Stomach (tissue), 9 donors: ENCODE data around the gene TSPAN11. TPM values are rescaled to one million over a fixed set of nuclear protein-coding genes. Genes with fewer than 3 reads are reported as not detected.

ENCODE experiments used
- DNase-seq, 2 donors: peaks; one replicate each; pipeline versions ENCODE4 v3.0.0 to v3.0.0-alpha.2; 2013 to 2019
- H3K27ac ChIP-seq, 5 donors: fragments of 200-600 bp in 4 of 5; sonication (generic) in 4 of 5; one replicate each; pipeline ENCODE4 v1.5.1; 2013 to 2019; ENCODE audit warnings: mild to moderate bottlenecking in 1 of 5, moderate library complexity in 1 of 5
- H3K27me3 ChIP-seq, 3 donors: fragments of 200-600 bp; sonication (generic); one replicate each; pipeline ENCODE4 v1.5.1; 2017 to 2019; ENCODE audit warnings: mixed run types in 1 of 3
- H3K36me3 ChIP-seq, 4 donors: fragments of 200-600 bp; sonication (generic); 1 replicate in 3 of 4; 2 replicates in 1 of 4; pipeline ENCODE4 v1.5.1; 2016 to 2019
- H3K4me1 ChIP-seq, 4 donors: fragments of 200-600 bp; sonication (generic); one replicate each; pipeline ENCODE4 v1.5.1; 2016 to 2019
- H3K4me3 ChIP-seq, 4 donors: fragments of 200-600 bp; sonication (generic) in 3 of 4; one replicate each; pipeline ENCODE4 v1.5.1; 2016 to 2019; ENCODE audit warnings: mild to moderate bottlenecking in 1 of 4
- H3K9me3 ChIP-seq, 4 donors: fragments of 200-600 bp; sonication (generic); one replicate each; pipeline ENCODE4 v1.5.1; 2016 to 2019
- CTCF ChIP-seq, 7 experiments: fragments of 450-650 bp in 4 of 7; fragments of 200-600 bp in 3 of 7; sonication (generic) in 3 of 7; IDR thresholded peaks; one replicate each; pipeline ENCODE4 v1.5.1; 2016 to 2019; ENCODE audit warnings: antibody characterized with exemption in 7 of 7, control low read depth in 2 of 7, mild to moderate bottlenecking in 1 of 7
- EP300 ChIP-seq: sonication (generic); formaldehyde crosslinking; IDR thresholded peaks from one replicate; pipeline ENCODE4 v1.6.1; 2017; ENCODE audit warnings: antibody characterized with exemption
- POLR2A ChIP-seq, 4 donors: fragments of 450-650 bp; IDR thresholded peaks; one replicate each; pipeline ENCODE4 v1.6.1; 2016; ENCODE audit warnings: antibody characterized with exemption in 4 of 4, control low read depth in 2 of 4, mild to moderate bottlenecking in 1 of 4, moderate library complexity in 1 of 4
- POLR2AphosphoS5 ChIP-seq, 3 donors: sonication (generic); formaldehyde crosslinking; IDR thresholded peaks; one replicate each; pipeline ENCODE4 v1.6.1; 2016; ENCODE audit warnings: antibody characterized with exemption in 3 of 3
- WGBS, 5 donors: extraction: QIAGEN DNeasy Blood & Tissue Kit in 3 of 5; methylation state at CpG; one replicate each; pipeline versions ENCODE4 v1.1.5 to v1.1.7; 2013 to 2018; 5-methylcytosine and 5-hydroxymethylcytosine counted together
- intact Hi-C: fragments of 100-400 bp; cut with DNase I; formaldehyde crosslinking; loops from one replicate; pipeline ENCODE4 v1.15.1; 2023; ENCODE audit warnings: low total_unique reads
- polyA plus RNA-seq, 3 donors: library from polyadenylated mRNA; stranded (reverse); fragments of 200-250 nt; gene quantifications; one replicate each; pipeline ENCODE4 v1.2.3, GENCODE V29; 2013
- total RNA-seq, 5 donors: library from RNA; depleted of rRNA; stranded (reverse); fragments of >200 nt; gene quantifications; one replicate each; pipeline versions ENCODE4 v1.1.0 to v1.2.3, GENCODE V29; 2014 to 2016
- donor health status: healthy with polysubstance abuse.
- donor health status: Bipolar disorder and iron deficiency.
- donor health status: healthy.

TSPAN11 gene
- total and polyA plus RNA-seq, 8 donors: under 0.01 to 5.5 (median 1.3) TPM

DNA sequence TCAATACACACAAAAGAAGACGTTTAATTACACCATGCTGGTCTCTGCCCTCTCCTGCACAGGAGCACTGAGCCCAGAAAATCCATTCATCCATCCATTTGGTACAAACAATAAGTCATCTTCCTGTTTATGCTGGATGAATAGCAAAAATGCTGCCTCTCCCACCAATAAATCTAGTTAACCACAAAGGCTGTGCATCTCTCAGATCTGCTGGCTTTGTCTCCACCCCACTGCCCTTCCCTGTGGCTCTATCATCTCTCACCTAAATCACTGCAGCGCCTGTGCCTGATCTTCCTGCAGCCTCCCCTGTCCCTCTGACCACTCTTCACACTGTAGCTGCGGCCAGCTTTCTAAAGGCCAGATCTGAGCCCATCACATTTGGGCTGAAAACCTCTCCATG is 74.2 kb downstream of the TSPAN11 start:
- H3K27ac ChIP-seq: no peak overlapping the region
- H3K36me3 ChIP-seq: no peaks in the 10 kb centered on the region
- peaks cover 0 to 5% (median 0%) of the 10 kb centered on the region in 3 donors for H3K27me3 ChIP-seq
- no peak overlapping the region for H3K4me3 ChIP-seq
- no peak for DNase-seq
- no peaks in the 10 kb centered on the region for H3K9me3 ChIP-seq
- no peaks in the 10 kb centered on the region for H3K4me1 ChIP-seq
- intact Hi-C loops: no loop called here
- 53 to 65% (median 62%) methylated on average over 3 of the region's 3 CpGs for WGBS, 5 donors
- TF ChIP-seq POLR2AphosphoS5 (IDR thresholded peaks at IDR 0.05): no peak
- no peak for TF ChIP-seq POLR2A (IDR thresholded peaks at IDR 0.05)

DNA sequence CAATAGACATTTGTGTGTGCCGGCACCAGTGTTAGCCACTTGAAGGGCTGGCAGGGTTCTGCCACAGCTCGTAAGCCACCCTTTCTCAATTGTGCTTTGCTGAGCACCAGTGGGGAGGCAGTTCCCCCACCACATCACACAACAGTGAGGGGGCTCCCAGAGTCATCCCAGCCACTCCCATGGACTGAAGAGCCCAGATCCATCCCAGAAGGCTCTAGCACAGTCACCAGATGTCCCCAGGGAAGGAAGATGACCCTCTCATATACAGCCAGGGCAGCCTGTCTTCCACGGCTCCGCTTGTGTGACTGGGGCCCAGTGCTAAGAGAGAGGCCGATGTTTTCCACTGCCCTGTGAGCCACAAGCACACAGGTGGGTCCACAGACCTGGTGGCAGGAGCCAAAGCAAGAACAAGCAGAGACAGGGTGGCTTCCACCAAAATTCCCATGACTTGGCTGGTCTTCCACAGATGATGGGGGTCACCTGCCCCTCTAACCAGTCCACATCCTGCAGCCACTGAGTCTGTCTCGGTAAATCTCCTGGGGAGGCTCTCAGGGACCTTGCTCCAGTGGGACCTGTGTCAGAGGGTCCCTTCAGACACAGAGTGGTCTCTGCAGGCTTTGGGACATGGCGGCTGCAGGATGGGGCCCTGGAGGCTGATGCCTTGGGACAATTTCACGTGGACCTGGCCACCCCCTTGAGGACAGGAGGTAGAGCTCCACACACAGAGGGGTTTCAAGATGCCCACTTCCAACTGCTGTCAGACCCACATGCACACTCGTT is 75.2 kb downstream of the TSPAN11 start:
- H3K9me3 ChIP-seq: no peaks in the 10 kb centered on the region
- peaks cover 0 to 5% (median 0%) of the 10 kb centered on the region in 3 donors for H3K27me3 ChIP-seq
- H3K4me3 ChIP-seq: no peak overlapping the region
- H3K27ac ChIP-seq: no peak overlapping the region
- TF ChIP-seq POLR2A (IDR thresholded peaks at IDR 0.05) (no peak), POLR2AphosphoS5 (IDR thresholded peaks at IDR 0.05) (no peak)
- no peaks in the 10 kb centered on the region for H3K4me1 ChIP-seq
- WGBS, 5 donors: 75 to 93% (median 89%) methylated on average over 4 to 9 of the region's 9 CpGs
- no peak for DNase-seq
- H3K36me3 ChIP-seq: no peaks in the 10 kb centered on the region
- intact Hi-C loops: no loop called here

DNA sequence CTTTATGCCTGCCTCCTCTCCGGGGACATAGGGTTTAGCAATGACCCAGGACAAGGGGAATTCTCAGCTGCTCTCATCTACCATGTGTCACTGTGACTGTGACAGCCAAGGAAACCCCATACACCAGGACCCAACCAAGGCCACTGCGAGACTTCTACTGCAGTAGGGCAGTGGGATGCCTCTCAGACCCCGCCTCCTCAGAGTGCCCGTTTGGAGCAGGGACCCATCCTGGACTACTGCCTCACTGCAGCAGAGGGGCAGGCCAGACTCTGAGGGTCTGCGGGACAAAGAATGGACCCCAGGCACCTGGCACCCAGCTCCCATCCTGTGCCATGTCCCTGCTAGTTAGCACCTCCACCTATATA is 75.8 kb downstream of the TSPAN11 start:
- TF ChIP-seq POLR2A (IDR thresholded peaks at IDR 0.05): no peak
- no peak for TF ChIP-seq EP300
- no peak for TF ChIP-seq POLR2AphosphoS5 (IDR thresholded peaks at IDR 0.05)
- no peak for TF ChIP-seq CTCF (IDR thresholded peaks at IDR 0.05)
- Histone ChIP-seq H3K9me3 (no peaks in the 10 kb centered on the region), H3K36me3 (no peaks in the 10 kb centered on the region), H3K4me1 (no peaks in the 10 kb centered on the region), H3K27ac (no peak overlapping the region), H3K4me3 (no peak overlapping the region), H3K27me3 (peaks cover 0 to 5% (median 0%) of the 10 kb centered on the region in 3 donors)
- 78 to 85% (median 83%) methylated on average over 2 to 5 of the region's 5 CpGs for WGBS, 5 donors
- intact Hi-C loops: no loop called here
- DNase-seq: no peak

DNA sequence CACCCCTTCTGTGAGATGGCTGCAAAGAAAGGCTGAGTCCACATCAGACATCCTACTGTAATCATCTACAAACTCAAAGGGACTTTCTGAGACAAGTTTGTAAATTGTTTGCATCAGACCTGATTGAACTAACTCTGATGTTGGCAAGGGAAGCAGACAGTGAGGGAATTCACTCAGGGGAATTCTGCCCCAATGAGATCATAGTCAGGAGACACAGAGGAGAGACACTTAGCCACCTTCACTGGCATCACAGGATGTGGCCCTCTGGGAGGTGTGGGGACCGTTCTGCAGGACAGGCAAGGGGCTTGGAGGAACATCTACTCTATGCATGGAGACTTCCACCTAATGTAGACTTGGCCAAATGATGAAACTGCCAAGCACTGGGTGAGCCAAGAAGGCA is 76.5 kb downstream of the TSPAN11 start:
- intact Hi-C loops: no loop called here

More for the DNA sequence above, 76.5 kb downstream of the TSPAN11 start:
- Histone ChIP-seq H3K4me3 (no peak overlapping the region), H3K27ac (no peak overlapping the region), H3K9me3 (no peaks in the 10 kb centered on the region), H3K36me3 (no peaks in the 10 kb centered on the region), H3K27me3 (peaks cover 0 to 5% (median 0%) of the 10 kb centered on the region in 3 donors), H3K4me1 (no peaks in the 10 kb centered on the region)
- TF ChIP-seq CTCF (IDR thresholded peaks at IDR 0.05): no peak
- TF ChIP-seq POLR2AphosphoS5 (IDR thresholded peaks at IDR 0.05): no peak
- no peak for TF ChIP-seq EP300
- no peak for TF ChIP-seq POLR2A (IDR thresholded peaks at IDR 0.05)
- no peak for DNase-seq
- 38 to 68% (median 58%) methylated on average over 1 of the region's 1 CpG for WGBS, 5 donors
